Measurements from ENCODE around the gene PPIL1. TPM values are rescaled to one million over a fixed set of nuclear protein-coding genes. Genes with fewer than 3 reads are reported as not detected.

The PPIL1 gene
- total RNA-seq, 1 experiment from 2014 or later, result 87.8 TPM

DNA sequence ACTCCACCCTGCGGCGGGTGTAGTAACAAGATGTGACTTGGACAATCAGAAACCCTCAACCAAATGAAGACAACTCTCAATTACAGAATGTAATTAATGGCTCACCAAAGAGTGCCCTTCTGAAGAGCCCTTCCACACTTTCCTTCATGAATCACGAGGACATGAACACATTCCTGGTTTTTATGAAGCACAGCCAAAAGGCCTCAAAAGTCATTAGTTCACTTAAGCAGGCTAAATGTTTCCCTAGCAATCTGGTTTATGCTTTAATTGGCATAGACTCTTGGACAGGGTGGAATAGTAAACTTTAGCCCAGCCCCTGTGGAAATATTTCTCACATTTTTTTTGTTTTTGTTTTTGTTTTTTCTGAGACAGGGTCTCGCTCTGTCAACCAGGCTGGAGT lies 55.8 kb downstream of the PPIL1 start:
- Histone ChIP-seq H3T11ph (ENCODE audit: low read length) (no peak overlapping the region), H3K79me1 (ENCODE audit: insufficient read depth, low read depth, low read length, poor library complexity, severe bottlenecking) (no peaks in the 10 kb centered on the region), H2BK15ac (ENCODE audit: low read depth, low read length) (no peak overlapping the region), H3K23me2 (ENCODE audit: insufficient read length, low read depth, low read length, poor library complexity, severe bottlenecking) (no peaks in the 10 kb centered on the region), H3K27ac (ENCODE audit: insufficient read length, low read depth, low read length) (no peak overlapping the region), H2BK120ac (ENCODE audit: low read depth, low read length, poor library complexity, severe bottlenecking) (no peak overlapping the region), H3K9me3 (ENCODE audit: control insufficient read depth, low read depth, low read length) (no peaks in the 10 kb centered on the region), H3K14ac (ENCODE audit: insufficient read depth, low read length) (no peak overlapping the region), H4K5ac (ENCODE audit: insufficient read length, low read depth, low read length) (no peak overlapping the region), H2AK5ac (ENCODE audit: insufficient read length, low read length) (no peak overlapping the region), H4K20me1 (ENCODE audit: control insufficient read depth, insufficient read depth, insufficient read length) (no peaks in the 10 kb centered on the region), H2AFZ (ENCODE audit: low read length) (no peak overlapping the region), H3K23ac (ENCODE audit: insufficient read length, low read depth, low read length) (no peak overlapping the region), H3K4me2 (ENCODE audit: insufficient read depth, insufficient read length, low read length) (no peak overlapping the region), H3K4me1 (ENCODE audit: insufficient read depth, low read length) (peaks cover 3% of the 10 kb centered on the region; the same call in 1 of the 2 replicates), H4K91ac (ENCODE audit: insufficient read length, low read depth, low read length) (no peak overlapping the region), H3K18ac (ENCODE audit: insufficient read length, low read depth, low read length) (no peak overlapping the region), H3K27me3 (ENCODE audit: insufficient read depth, low read length) (no peaks in the 10 kb centered on the region), H3K56ac (ENCODE audit: insufficient read length, low read depth, low read length) (no peak overlapping the region), H2BK5ac (ENCODE audit: insufficient read length, low read length) (no peak overlapping the region), H2BK12ac (ENCODE audit: insufficient read length, low read depth, low read length) (no peak overlapping the region), H3K79me2 (ENCODE audit: insufficient read depth, low read length) (no peaks in the 10 kb centered on the region), H2BK20ac (ENCODE audit: low read depth, low read length, poor library complexity, severe bottlenecking) (no peak overlapping the region), H3K9ac (ENCODE audit: extremely low read depth, insufficient read length, low read length) (no peak overlapping the region), H4K8ac (replicated peaks; ENCODE audit: insufficient read length, low read depth, low read length) (no peak overlapping the region), H3K4ac (ENCODE audit: low read depth, low read length) (no peak overlapping the region)
- Mint-ChIP-seq H3K27me3 (ENCODE audit: low read depth) (peaks cover 19% of the 10 kb centered on the region), H3K27ac (no peak overlapping the region), H3K4me1 (peaks cover 20 to 35% of the 10 kb centered on the region in 2 experiments), H3K9me3 (no peaks in the 10 kb centered on the region), H3K4me3 (no peak overlapping the region), H3K36me3 (ENCODE audit: insufficient read depth in 1 of 3, low read depth in 3 of 3) (no peaks in the 10 kb centered on the region; a peak in 1 of 7 replicates)
- no peak for DNase-seq
- TF ChIP-seq, protein P1, sequence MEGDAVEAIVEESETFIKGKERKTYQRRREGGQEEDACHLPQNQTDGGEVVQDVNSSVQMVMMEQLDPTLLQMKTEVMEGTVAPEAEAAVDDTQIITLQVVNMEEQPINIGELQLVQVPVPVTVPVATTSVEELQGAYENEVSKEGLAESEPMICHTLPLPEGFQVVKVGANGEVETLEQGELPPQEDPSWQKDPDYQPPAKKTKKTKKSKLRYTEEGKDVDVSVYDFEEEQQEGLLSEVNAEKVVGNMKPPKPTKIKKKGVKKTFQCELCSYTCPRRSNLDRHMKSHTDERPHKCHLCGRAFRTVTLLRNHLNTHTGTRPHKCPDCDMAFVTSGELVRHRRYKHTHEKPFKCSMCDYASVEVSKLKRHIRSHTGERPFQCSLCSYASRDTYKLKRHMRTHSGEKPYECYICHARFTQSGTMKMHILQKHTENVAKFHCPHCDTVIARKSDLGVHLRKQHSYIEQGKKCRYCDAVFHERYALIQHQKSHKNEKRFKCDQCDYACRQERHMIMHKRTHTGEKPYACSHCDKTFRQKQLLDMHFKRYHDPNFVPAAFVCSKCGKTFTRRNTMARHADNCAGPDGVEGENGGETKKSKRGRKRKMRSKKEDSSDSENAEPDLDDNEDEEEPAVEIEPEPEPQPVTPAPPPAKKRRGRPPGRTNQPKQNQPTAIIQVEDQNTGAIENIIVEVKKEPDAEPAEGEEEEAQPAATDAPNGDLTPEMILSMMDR (conservative IDR thresholded peaks at IDR 0.05), result no peak
- WGBS (ENCODE audit: extremely low coverage, insufficient read length, low lambda C conversion rate), result no CpG with 5 or more reads among the region's 4 CpGs

Data from H9 (cell line).